AG04449 (cell line): Measurements from ENCODE around the gene ZNF407.

Source experiments
- CTCF ChIA-PET: fragments of 350-600 bp; formaldehyde crosslinking; extraction: SDS; loops from one replicate; lab custom pipeline; 2021; ENCODE audit warnings: antibody characterized with exemption; lab: Yijun Ruan, JAX
- POLR2A ChIA-PET: fragments of 400-600, 350-600 bp; formaldehyde crosslinking; extraction: SDS; loops from one replicate; lab custom pipeline; 2020; ENCODE audit warnings: antibody characterized with exemption, inconsistent platforms; lab: Yijun Ruan, JAX
- DNase-seq: peaks from one replicate; pipeline ENCODE4 v3.0.0-alpha.2; 2010; ENCODE audit warnings: low read depth, low spot score
- H3K4me3 ChIP-seq: 2 replicates; pipeline ENCODE4 v1.5.1; 2011; ENCODE audit warnings: low read depth, mild to moderate bottlenecking, control low read depth, low read length
- CTCF ChIP-seq: IDR thresholded peaks from one replicate; pipeline ENCODE4 v1.5.1; 2011; ENCODE audit warnings: mild to moderate bottlenecking, moderate library complexity, low read length, control low read depth, inconsistent platforms; ENCODE audit not compliant: insufficient read depth; ENCODE audit errors: missing control alignments

ZNF407 gene

DNA sequence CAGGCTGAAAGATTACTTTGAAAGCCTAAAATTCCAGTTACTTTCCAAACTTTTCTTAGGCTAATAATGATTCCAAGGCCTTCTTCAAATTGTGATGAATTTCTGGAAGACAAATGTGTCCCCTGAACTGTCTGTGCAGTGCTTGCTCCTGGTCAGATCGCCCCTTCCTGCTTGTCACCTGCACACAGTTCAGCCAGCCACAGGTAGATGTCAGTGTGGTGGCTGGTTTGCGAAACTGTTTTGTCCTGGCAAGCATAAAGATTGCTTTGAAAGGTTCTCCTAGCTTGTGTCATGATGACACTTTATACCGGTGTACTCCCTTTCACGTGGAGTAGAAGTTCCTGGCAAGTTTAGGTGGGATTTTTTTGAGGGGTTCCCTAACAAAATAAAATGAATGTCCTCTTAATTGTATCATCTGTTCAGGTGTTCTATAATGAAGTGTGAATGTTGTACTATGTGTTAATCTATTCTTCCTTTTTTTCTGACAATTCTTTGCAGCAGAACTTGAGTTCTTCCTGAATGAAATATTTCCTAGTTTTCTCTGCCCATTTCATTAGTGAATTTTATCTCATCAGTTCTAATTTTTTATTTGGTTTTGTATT, 298.8 kb downstream of the ZNF407 start:
- TF ChIP-seq CTCF, result no peak
- H3K4me3 ChIP-seq, result no peak overlapping the region
- ChIA-PET CTCF (interaction anchor here (0.9 to 1.1 kb wide), 2 partner anchors 11 to 28 kb away, joined by 3 read pairs; no protein-coding TSS in a partner anchor), POLR2A (no interaction called here)
- DNase-seq, result no peak

DNA sequence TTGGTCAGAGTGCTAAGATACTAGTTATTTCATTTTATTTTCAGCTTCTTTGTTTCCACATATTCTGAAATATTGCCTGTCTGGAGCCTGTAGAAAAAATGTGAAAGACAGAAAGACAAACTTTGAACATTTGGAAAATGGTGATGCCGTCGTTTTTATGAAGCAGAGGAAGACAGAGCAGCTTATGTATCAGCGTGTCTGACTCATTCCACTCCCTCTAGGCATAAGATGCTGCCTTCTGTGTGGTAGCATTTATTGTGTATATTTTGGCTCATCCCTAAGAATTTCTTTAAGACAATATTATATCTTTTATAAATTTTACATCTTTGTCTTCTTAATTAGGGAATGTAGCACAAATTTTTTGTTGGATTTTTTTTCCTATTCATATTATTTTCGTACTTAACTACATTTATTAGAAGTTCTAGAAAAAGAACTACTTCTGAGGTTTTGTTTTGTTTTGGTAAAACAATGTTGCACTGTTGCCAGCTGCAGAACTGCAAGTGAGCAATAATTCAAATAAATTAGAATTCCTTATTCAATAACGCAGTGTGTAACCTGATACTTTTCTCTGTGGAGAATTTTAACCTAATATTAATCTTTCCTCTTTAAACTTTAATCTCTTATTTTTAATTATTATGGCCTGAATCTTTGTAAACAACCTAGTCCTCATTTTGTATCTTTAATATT, 300.4 kb downstream of the ZNF407 start:
- no peak for TF ChIP-seq CTCF
- no peak overlapping the region for H3K4me3 ChIP-seq
- POLR2A ChIA-PET, result no interaction called here
- DNase-seq, result peak; percentile 12
- CTCF ChIA-PET, result interaction anchor here (1.5 kb wide), 1 partner anchor 245 kb away, joined by 4 read pairs; no protein-coding TSS in a partner anchor

GRCh38 chr18:74898965-74899364, 301.3 kb downstream of the ZNF407 start:
- no peak for TF ChIP-seq CTCF
- CTCF ChIA-PET, result no interaction called here

GRCh38 chr18:74899554-74899953, 301.9 kb downstream of the ZNF407 start:
- DNase-seq, result no peak
- no peak for TF ChIP-seq CTCF
- POLR2A ChIA-PET, result no interaction called here
- CTCF ChIA-PET, result no interaction called here
- no peak overlapping the region for H3K4me3 ChIP-seq

More at GRCh38 chr18:74898965-74899364, 301.3 kb downstream of the ZNF407 start:
- no peak overlapping the region for H3K4me3 ChIP-seq
- POLR2A ChIA-PET, result no interaction called here
- DNase-seq, result no peak

GRCh38 chr18:74901362-74902146, 303.9 kb downstream of the ZNF407 start:
- ChIA-PET POLR2A (no interaction called here), CTCF (interaction anchor here (1.2 kb wide), 1 partner anchor 138 kb away, joined by 3 read pairs; no protein-coding TSS in a partner anchor)
- no peak overlapping the region for H3K4me3 ChIP-seq
- no peak for TF ChIP-seq CTCF
- no peak for DNase-seq

- ChIA-PET CTCF (no interaction called here), POLR2A (no interaction called here)
- TF ChIP-seq CTCF, result no peak
These were observed 304.4 kb downstream of the ZNF407 start for GRCh38 chr18:74902147-74902455.

More at GRCh38 chr18:74902147-74902455, 304.4 kb downstream of the ZNF407 start:
- DNase-seq, result no peak
- H3K4me3 ChIP-seq, result no peak overlapping the region
